HEK293 (cell line): ENCODE results near the gene CSMD2.

Experiments
- CTCF ChIA-PET: fragments of 350-600 bp; formaldehyde crosslinking; extraction: SDS; loops from one replicate; lab custom pipeline; 2021; ENCODE audit warnings: antibody characterized with exemption; lab: Yijun Ruan, JAX
- POLR2A ChIA-PET: fragments of 300-600 bp; formaldehyde crosslinking; extraction: SDS; loops from one replicate; lab custom pipeline; 2020; ENCODE audit warnings: antibody characterized with exemption, inconsistent platforms; lab: Yijun Ruan, JAX
- H3K27ac ChIP-seq: fragments of 200-500 bp; sonication (Bioruptor generic); 2 replicates; pipeline ENCODE4 v1.5.1; 2014; ENCODE audit warnings: low read depth, low read length, control low read depth, inconsistent platforms; ENCODE audit errors: extremely low read depth
- H3K36me3 ChIP-seq, 2 experiments: fragments of 200-500 bp in 1 of 2; sonication (Bioruptor generic) in 1 of 2; 1 replicate in 1 of 2; 2 replicates in 1 of 2; pipeline ENCODE4 v1.5.1; 2014 to 2017; ENCODE audit warnings: inconsistent platforms in 2 of 2, low read length in 2 of 2; ENCODE audit not compliant: control insufficient read depth in 2 of 2, insufficient read depth in 1 of 2
- H3K4me1 ChIP-seq: fragments of 200-500 bp; sonication (Bioruptor generic); 2 replicates; pipeline ENCODE4 v1.5.1; 2014; ENCODE audit warnings: mild to moderate bottlenecking, low read length, inconsistent platforms; ENCODE audit not compliant: control insufficient read depth, insufficient read depth
- H3K4me3 ChIP-seq: 2 replicates; pipeline ENCODE4 v1.5.1; 2011; ENCODE audit warnings: low read depth, mild to moderate bottlenecking, control low read depth, low read length, moderate library complexity
- H3K9me3 ChIP-seq: fragments of 200-500 bp; sonication (Bioruptor generic); 2 replicates; pipeline ENCODE4 v1.5.1; 2014; ENCODE audit warnings: low read depth, low read length, inconsistent platforms; ENCODE audit not compliant: control insufficient read depth, insufficient read depth
- BCL11A ChIP-seq: fragments of 450-650 bp; formaldehyde crosslinking; IDR thresholded peaks from 2 replicates; pipeline ENCODE4 v1.5.1; 2016; ENCODE audit warnings: low read depth, missing biosample characterization, missing genetic modification characterization
- GLI2 ChIP-seq: fragments of 450-650 bp; formaldehyde crosslinking; IDR thresholded peaks from 2 replicates; pipeline ENCODE4; 2017; ENCODE audit warnings: missing biosample characterization, missing genetic modification characterization, low read depth, borderline replicate concordance
- KLF1 ChIP-seq: fragments of 450-650 bp; formaldehyde crosslinking; IDR thresholded peaks from 2 replicates; pipeline ENCODE4 v1.5.1; 2016; ENCODE audit warnings: missing biosample characterization, missing genetic modification characterization
- KLF16 ChIP-seq: fragments of 450-650 bp; formaldehyde crosslinking; IDR thresholded peaks from 2 replicates; pipeline ENCODE4 v1.5.1; 2017; ENCODE audit warnings: missing biosample characterization, missing genetic modification characterization
- KLF8 ChIP-seq: fragments of 450-650 bp; formaldehyde crosslinking; IDR thresholded peaks from 2 replicates; pipeline ENCODE4 v1.5.1; 2016; ENCODE audit warnings: missing biosample characterization, missing genetic modification characterization
- RBAK ChIP-seq: fragments of 450-650 bp; formaldehyde crosslinking; IDR thresholded peaks from 2 replicates; pipeline ENCODE4 v1.5.1; 2016; ENCODE audit warnings: missing biosample characterization, missing genetic modification characterization
- ZBTB1 ChIP-seq: fragments of 450-650 bp; formaldehyde crosslinking; IDR thresholded peaks from 2 replicates; pipeline ENCODE4 v1.5.1; 2016; ENCODE audit warnings: missing biosample characterization, missing genetic modification characterization
- ZBTB20 ChIP-seq: fragments of 450-650 bp; formaldehyde crosslinking; IDR thresholded peaks from 2 replicates; pipeline ENCODE4 v1.5.1; 2016; ENCODE audit warnings: missing biosample characterization, missing genetic modification characterization
- ZBTB7A ChIP-seq: fragments of 450-650 bp; formaldehyde crosslinking; IDR thresholded peaks from 2 replicates; pipeline ENCODE4 v1.5.1; 2016; ENCODE audit warnings: low read depth, missing biosample characterization, missing genetic modification characterization
- ZFP3 ChIP-seq: fragments of 450-650 bp; formaldehyde crosslinking; IDR thresholded peaks from 2 replicates; pipeline ENCODE4 v1.5.1; 2016; ENCODE audit warnings: low read depth, missing biosample characterization, missing genetic modification characterization
- ZFP69B ChIP-seq: fragments of 450-650 bp; formaldehyde crosslinking; IDR thresholded peaks from 2 replicates; pipeline ENCODE4 v1.5.1; 2016; ENCODE audit warnings: missing biosample characterization, missing genetic modification characterization
- ZNF211 ChIP-seq: fragments of 450-650 bp; formaldehyde crosslinking; IDR thresholded peaks from 2 replicates; pipeline ENCODE4 v1.5.1; 2016; ENCODE audit warnings: low read depth, missing biosample characterization, missing genetic modification characterization
- ZNF292 ChIP-seq: fragments of 450-650 bp; formaldehyde crosslinking; IDR thresholded peaks from 2 replicates; pipeline ENCODE4 v1.5.1; 2016; ENCODE audit warnings: low read depth, missing biosample characterization, missing genetic modification characterization, borderline replicate concordance
- ZNF335 ChIP-seq: fragments of 450-650 bp; formaldehyde crosslinking; conservative IDR thresholded peaks from 2 replicates; pipeline ENCODE4 v1.5.1; 2016; ENCODE audit warnings: missing biosample characterization, missing genetic modification characterization
- ZNF350 ChIP-seq: fragments of 450-650 bp; formaldehyde crosslinking; IDR thresholded peaks from 2 replicates; pipeline ENCODE4 v1.5.0; 2017; ENCODE audit warnings: missing biosample characterization, mild to moderate bottlenecking, missing genetic modification characterization
- ZNF354C ChIP-seq: fragments of 450-650 bp; formaldehyde crosslinking; IDR thresholded peaks from 2 replicates; pipeline ENCODE4 v1.5.1; 2016; ENCODE audit warnings: missing biosample characterization, missing genetic modification characterization, low read depth, borderline replicate concordance
- ZNF366 ChIP-seq: fragments of 450-650 bp; formaldehyde crosslinking; conservative IDR thresholded peaks from 2 replicates; pipeline ENCODE4 v1.5.1; 2016; ENCODE audit warnings: missing biosample characterization, missing genetic modification characterization
- ZNF529 ChIP-seq: fragments of 450-650 bp; formaldehyde crosslinking; IDR thresholded peaks from 2 replicates; pipeline ENCODE4 v1.5.1; 2017; ENCODE audit warnings: missing genetic modification characterization, missing biosample characterization; ENCODE audit not compliant: insufficient replicate concordance
- ZNF596 ChIP-seq: fragments of 450-650 bp; IDR thresholded peaks from 2 replicates; pipeline ENCODE4 v1.5.0; 2018; ENCODE audit warnings: missing biosample characterization, mild to moderate bottlenecking, missing genetic modification characterization, moderate library complexity
- ZNF623 ChIP-seq: fragments of 450-650 bp; formaldehyde crosslinking; IDR thresholded peaks from 2 replicates; pipeline ENCODE4 v1.5.1; 2016; ENCODE audit warnings: missing biosample characterization, missing genetic modification characterization
- ZNF777 ChIP-seq: fragments of 450-650 bp; formaldehyde crosslinking; IDR thresholded peaks from 2 replicates; pipeline ENCODE4 v1.5.1; 2017; ENCODE audit warnings: missing biosample characterization, missing genetic modification characterization, borderline replicate concordance
- ZNF837 ChIP-seq: fragments of 450-650 bp; formaldehyde crosslinking; IDR thresholded peaks from 2 replicates; pipeline ENCODE4 v1.5.1; 2016; ENCODE audit warnings: missing biosample characterization, missing genetic modification characterization
- TF ChIP-seq, protein P1 (sequence below): fragments of 450-650 bp; formaldehyde crosslinking; IDR thresholded peaks from 2 replicates; pipeline ENCODE4 v1.5.1; 2017; ENCODE audit warnings: missing biosample characterization, missing genetic modification characterization
- TF ChIP-seq, protein P2 (sequence below): fragments of 450-650 bp; formaldehyde crosslinking; IDR thresholded peaks from 2 replicates; pipeline ENCODE4 v1.5.1; 2016; ENCODE audit warnings: missing biosample characterization, missing genetic modification characterization
- TF ChIP-seq, protein P3 (sequence below): fragments of 450-650 bp; formaldehyde crosslinking; IDR thresholded peaks from 2 replicates; pipeline ENCODE4 v1.5.1; 2016; ENCODE audit warnings: missing biosample characterization, missing genetic modification characterization, borderline replicate concordance
- TF ChIP-seq, protein P4 (sequence below): fragments of 450-650 bp; formaldehyde crosslinking; conservative IDR thresholded peaks from 2 replicates; pipeline ENCODE4 v1.5.1; 2016; ENCODE audit warnings: low read depth, missing biosample characterization, missing genetic modification characterization

Gene CSMD2

DNA sequence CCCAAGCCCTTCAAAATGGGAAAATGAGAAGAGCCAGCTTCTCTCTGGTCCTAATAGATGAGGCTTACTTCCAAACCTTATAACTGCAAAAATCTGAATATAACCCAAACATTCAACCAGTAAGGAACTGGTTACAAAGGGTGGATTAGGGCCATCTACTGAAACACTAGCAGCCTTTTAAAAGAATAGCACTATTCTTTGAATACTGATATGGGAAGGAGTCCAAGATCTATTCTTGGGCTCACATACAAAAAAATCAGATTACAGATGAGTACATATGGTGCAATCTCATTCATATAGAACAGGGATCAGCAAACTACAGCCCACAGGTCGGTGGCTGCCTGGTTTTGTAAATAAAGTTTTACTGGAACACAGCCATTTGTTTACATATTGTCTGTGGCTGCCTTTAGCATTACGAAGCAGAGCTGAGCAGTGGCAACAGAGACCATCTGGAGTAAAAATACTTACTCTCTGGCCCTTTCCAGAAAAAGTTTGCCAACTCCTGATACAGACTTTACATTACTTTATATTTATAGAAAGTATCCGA, 524.8 kb downstream of the CSMD2 start (continued):
- TF ChIP-seq, protein P1, sequence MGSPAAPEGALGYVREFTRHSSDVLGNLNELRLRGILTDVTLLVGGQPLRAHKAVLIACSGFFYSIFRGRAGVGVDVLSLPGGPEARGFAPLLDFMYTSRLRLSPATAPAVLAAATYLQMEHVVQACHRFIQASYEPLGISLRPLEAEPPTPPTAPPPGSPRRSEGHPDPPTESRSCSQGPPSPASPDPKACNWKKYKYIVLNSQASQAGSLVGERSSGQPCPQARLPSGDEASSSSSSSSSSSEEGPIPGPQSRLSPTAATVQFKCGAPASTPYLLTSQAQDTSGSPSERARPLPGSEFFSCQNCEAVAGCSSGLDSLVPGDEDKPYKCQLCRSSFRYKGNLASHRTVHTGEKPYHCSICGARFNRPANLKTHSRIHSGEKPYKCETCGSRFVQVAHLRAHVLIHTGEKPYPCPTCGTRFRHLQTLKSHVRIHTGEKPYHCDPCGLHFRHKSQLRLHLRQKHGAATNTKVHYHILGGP (tag by site-specific recombination): no peak
- TF ChIP-seq ZNF529 (tag by site-specific recombination) (no peak), ZNF596 (tag by site-specific recombination) (no peak), GLI2 (no peak)

DNA sequence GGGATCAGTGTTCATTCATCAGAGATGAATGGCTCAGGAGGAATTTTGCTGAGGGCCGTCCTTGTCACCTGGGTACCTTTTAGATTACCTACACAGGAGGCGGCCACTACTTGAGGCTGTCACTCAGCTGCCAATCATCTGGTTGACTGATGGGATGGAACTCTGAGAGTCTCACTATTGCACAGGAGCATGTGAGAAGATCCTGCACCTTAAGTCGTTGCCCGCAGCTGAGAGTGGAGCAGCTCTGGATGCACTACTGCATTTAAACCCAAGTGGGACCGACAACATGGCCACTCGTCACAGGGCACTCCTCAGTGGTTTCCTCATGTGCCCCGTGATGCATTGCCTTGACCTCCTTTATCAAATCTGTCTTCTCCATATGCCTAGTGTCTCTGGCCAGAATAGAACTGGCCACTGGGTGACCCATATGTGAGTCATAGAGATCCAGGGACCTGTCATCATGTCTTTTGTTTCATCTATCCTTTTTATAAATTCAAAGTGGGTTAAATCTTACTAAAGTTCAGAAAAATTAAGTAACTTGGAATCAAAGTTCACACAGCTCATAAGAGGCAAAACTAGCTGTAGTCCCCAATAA, 527.1 kb downstream of the CSMD2 start:
- ChIA-PET POLR2A (no interaction called here), CTCF (interaction anchor here (0.6 to 4.1 kb wide), 3 partner anchors 148 to 525 kb away, joined by 3 to 16 read pairs (median 3); no protein-coding TSS in a partner anchor)
- Histone ChIP-seq H3K4me1 (no peaks in the 10 kb centered on the region), H3K27ac (no peak overlapping the region), H3K9me3 (no peaks in the 10 kb centered on the region), H3K4me3 (no peak overlapping the region), H3K36me3 (no peaks in the 10 kb centered on the region)
- TF ChIP-seq, protein P2, sequence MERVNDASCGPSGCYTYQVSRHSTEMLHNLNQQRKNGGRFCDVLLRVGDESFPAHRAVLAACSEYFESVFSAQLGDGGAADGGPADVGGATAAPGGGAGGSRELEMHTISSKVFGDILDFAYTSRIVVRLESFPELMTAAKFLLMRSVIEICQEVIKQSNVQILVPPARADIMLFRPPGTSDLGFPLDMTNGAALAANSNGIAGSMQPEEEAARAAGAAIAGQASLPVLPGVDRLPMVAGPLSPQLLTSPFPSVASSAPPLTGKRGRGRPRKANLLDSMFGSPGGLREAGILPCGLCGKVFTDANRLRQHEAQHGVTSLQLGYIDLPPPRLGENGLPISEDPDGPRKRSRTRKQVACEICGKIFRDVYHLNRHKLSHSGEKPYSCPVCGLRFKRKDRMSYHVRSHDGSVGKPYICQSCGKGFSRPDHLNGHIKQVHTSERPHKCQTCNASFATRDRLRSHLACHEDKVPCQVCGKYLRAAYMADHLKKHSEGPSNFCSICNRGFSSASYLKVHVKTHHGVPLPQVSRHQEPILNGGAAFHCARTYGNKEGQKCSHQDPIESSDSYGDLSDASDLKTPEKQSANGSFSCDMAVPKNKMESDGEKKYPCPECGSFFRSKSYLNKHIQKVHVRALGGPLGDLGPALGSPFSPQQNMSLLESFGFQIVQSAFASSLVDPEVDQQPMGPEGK (tag by site-specific recombination): no peak
- TF ChIP-seq ZNF211 (tag by site-specific recombination): no peak
- no peak for TF ChIP-seq ZBTB7A
- TF ChIP-seq ZNF623 (tag by site-specific recombination): no peak
- TF ChIP-seq KLF1: no peak
- no peak for TF ChIP-seq KLF8 (tag by site-specific recombination)
- TF ChIP-seq ZBTB20: no peak
- no peak for TF ChIP-seq ZNF335
- TF ChIP-seq ZNF350: no peak
- TF ChIP-seq BCL11A (tag by site-specific recombination): no peak
- TF ChIP-seq ZNF777 (tag by site-specific recombination): no peak
- no peak for TF ChIP-seq ZFP69B (tag by site-specific recombination)
- TF ChIP-seq, protein P3, sequence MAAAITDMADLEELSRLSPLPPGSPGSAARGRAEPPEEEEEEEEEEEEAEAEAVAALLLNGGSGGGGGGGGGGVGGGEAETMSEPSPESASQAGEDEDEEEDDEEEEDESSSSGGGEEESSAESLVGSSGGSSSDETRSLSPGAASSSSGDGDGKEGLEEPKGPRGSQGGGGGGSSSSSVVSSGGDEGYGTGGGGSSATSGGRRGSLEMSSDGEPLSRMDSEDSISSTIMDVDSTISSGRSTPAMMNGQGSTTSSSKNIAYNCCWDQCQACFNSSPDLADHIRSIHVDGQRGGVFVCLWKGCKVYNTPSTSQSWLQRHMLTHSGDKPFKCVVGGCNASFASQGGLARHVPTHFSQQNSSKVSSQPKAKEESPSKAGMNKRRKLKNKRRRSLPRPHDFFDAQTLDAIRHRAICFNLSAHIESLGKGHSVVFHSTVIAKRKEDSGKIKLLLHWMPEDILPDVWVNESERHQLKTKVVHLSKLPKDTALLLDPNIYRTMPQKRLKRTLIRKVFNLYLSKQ: no peak
- no peak for TF ChIP-seq KLF16 (tag by site-specific recombination)
- no peak for TF ChIP-seq ZNF292
- no peak for TF ChIP-seq RBAK
- no peak for TF ChIP-seq ZNF366

DNA sequence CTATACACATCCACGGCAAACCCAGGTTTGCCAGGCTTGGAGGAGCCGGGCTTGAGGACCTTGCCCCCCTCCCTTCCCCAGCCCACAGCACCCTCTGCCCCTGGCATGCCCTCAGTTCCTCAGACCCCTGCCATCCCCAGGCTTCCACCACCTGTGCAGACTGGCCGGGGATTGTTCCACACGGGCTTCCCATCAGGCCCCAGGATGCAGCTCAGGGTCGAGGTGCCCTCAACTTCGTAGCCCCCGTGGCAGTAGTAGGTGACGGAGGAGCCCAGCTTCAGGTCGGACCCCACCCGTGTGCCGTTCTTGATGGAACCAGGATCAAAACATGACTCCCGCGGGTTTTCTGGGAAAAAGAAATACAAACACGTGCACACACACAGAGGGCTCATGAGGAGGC, 528.8 kb downstream of the CSMD2 start:
- CTCF ChIA-PET: interaction anchor here (1.2 to 4.6 kb wide), 3 partner anchors 10 to 377 kb away, joined by 4 to 47 read pairs (median 5); no protein-coding TSS in a partner anchor
- no peak overlapping the region for H3K4me3 ChIP-seq
- POLR2A ChIA-PET: no interaction called here
- no peak overlapping the region for H3K27ac ChIP-seq
- H3K9me3 ChIP-seq: no peaks in the 10 kb centered on the region
- no peaks in the 10 kb centered on the region for H3K4me1 ChIP-seq
- H3K36me3 ChIP-seq: no peaks in the 10 kb centered on the region
- TF ChIP-seq ZBTB1 (tag by site-specific recombination): no peak
- TF ChIP-seq, protein P4, sequence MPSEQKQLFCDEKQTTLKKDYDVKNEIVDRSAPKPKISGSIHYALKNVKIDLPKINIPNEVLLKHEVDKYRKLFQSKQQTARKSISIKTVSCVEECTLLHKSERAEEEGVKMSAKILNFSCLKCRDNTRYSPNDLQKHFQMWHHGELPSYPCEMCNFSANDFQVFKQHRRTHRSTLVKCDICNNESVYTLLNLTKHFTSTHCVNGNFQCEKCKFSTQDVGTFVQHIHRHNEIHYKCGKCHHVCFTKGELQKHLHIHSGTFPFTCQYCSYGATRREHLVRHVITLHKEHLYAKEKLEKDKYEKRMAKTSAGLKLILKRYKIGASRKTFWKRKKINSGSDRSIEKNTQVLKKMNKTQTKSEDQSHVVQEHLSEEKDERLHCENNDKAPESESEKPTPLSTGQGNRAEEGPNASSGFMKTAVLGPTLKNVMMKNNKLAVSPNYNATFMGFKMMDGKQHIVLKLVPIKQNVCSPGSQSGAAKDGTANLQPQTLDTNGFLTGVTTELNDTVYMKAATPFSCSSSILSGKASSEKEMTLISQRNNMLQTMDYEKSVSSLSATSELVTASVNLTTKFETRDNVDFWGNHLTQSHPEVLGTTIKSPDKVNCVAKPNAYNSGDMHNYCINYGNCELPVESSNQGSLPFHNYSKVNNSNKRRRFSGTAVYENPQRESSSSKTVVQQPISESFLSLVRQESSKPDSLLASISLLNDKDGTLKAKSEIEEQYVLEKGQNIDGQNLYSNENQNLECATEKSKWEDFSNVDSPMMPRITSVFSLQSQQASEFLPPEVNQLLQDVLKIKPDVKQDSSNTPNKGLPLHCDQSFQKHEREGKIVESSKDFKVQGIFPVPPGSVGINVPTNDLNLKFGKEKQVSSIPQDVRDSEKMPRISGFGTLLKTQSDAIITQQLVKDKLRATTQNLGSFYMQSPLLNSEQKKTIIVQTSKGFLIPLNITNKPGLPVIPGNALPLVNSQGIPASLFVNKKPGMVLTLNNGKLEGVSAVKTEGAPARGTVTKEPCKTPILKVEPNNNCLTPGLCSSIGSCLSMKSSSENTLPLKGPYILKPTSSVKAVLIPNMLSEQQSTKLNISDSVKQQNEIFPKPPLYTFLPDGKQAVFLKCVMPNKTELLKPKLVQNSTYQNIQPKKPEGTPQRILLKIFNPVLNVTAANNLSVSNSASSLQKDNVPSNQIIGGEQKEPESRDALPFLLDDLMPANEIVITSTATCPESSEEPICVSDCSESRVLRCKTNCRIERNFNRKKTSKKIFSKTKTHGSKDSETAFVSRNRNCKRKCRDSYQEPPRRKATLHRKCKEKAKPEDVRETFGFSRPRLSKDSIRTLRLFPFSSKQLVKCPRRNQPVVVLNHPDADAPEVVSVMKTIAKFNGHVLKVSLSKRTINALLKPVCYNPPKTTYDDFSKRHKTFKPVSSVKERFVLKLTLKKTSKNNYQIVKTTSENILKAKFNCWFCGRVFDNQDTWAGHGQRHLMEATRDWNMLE (tag by site-specific recombination): no peak
- no peak for TF ChIP-seq ZFP3 (tag by site-specific recombination)
- TF ChIP-seq ZNF354C: no peak
- TF ChIP-seq ZBTB20: no peak
- no peak for TF ChIP-seq ZNF837 (tag by site-specific recombination)
- TF ChIP-seq ZBTB7A: no peak
